ENCODE measurements around the gene SV2B. TPM values are rescaled to one million over a fixed set of nuclear protein-coding genes. Genes with fewer than 3 reads are reported as not detected.

Gene SV2B
- total RNA-seq, 4 donors from 2014 or later = 0.27 to 10.3 (median 2.2) TPM

- in situ Hi-C loops (cut with MboI; ENCODE audit: low pct_ligation_motif_present in 1 of 4, low pct_unique_long_range_greater_than_20kb in 1 of 4, low sequenced_read_pairs in 3 of 4) = no loop called here
- DNase-seq = no peak
- H3K4me3 ChIP-seq = no peak overlapping the region
- H3K9me3 ChIP-seq = no peaks in the 10 kb centered on the region
- intact Hi-C loops (cut with DNase I; ENCODE audit: low total_unique reads) = no loop called here
- 33% methylated on average over 1 of the region's 1 CpG for WGBS, 2 donors (ENCODE audit: low coverage in 1 of 2)
- TF ChIP-seq CTCF (IDR thresholded peaks at IDR 0.05) = no peak
- no peak for TF ChIP-seq EP300 (IDR thresholded peaks at IDR 0.05; ENCODE audit: low read depth)
- TF ChIP-seq POLR2A (IDR thresholded peaks at IDR 0.05) = no peak
- no peak for TF ChIP-seq POLR2AphosphoS5 (IDR thresholded peaks at IDR 0.05)
- H3K36me3 ChIP-seq = no peaks in the 10 kb centered on the region
- H3K27ac ChIP-seq = no peak overlapping the region
- H3K27me3 ChIP-seq = peaks cover 9% of the 10 kb centered on the region
- no peaks in the 10 kb centered on the region for H3K4me1 ChIP-seq
These were observed 46.7 kb downstream of the SV2B start for GRCh38 chr15:91146728-91147127.

- DNase-seq = no peak
- Histone ChIP-seq H3K36me3 (no peaks in the 10 kb centered on the region), H3K4me1 (no peaks in the 10 kb centered on the region), H3K27ac (no peak overlapping the region), H3K9me3 (no peaks in the 10 kb centered on the region), H3K27me3 (peaks cover 9% of the 10 kb centered on the region), H3K4me3 (no peak overlapping the region)
- in situ Hi-C loops (cut with MboI; ENCODE audit: low pct_ligation_motif_present in 1 of 4, low pct_unique_long_range_greater_than_20kb in 1 of 4, low sequenced_read_pairs in 3 of 4) = no loop called here
- WGBS, 2 donors (ENCODE audit: low coverage in 1 of 2) = 83 to 97% methylated on average over 4 of the region's 4 CpGs
- TF ChIP-seq POLR2A (IDR thresholded peaks at IDR 0.05) (no peak), POLR2AphosphoS5 (IDR thresholded peaks at IDR 0.05) (no peak), CTCF (IDR thresholded peaks at IDR 0.05) (no peak), EP300 (IDR thresholded peaks at IDR 0.05; ENCODE audit: low read depth) (no peak)
- intact Hi-C loops (cut with DNase I; ENCODE audit: low total_unique reads) = no loop called here
These were observed 48.2 kb downstream of the SV2B start for GRCh38 chr15:91148243-91148642.

GRCh38 chr15:91150502-91151160, 50.6 kb downstream of the SV2B start:
- in situ Hi-C loops (cut with MboI; ENCODE audit: low pct_ligation_motif_present in 1 of 4, low pct_unique_long_range_greater_than_20kb in 1 of 4, low sequenced_read_pairs in 3 of 4) (no loop called here), intact Hi-C loops (cut with DNase I; ENCODE audit: low total_unique reads) (no loop called here)
- no peak overlapping the region for H3K27ac ChIP-seq

More at GRCh38 chr15:91150502-91151160, 50.6 kb downstream of the SV2B start:
- Histone ChIP-seq H3K27me3 (peaks cover 9% of the 10 kb centered on the region), H3K36me3 (no peaks in the 10 kb centered on the region), H3K4me1 (no peaks in the 10 kb centered on the region), H3K4me3 (no peak overlapping the region), H3K9me3 (no peaks in the 10 kb centered on the region)
- TF ChIP-seq CTCF (IDR thresholded peaks at IDR 0.05) (no peak), POLR2AphosphoS5 (IDR thresholded peaks at IDR 0.05) (no peak), POLR2A (IDR thresholded peaks at IDR 0.05) (no peak), EP300 (IDR thresholded peaks at IDR 0.05; ENCODE audit: low read depth) (no peak)
- WGBS, 2 donors (ENCODE audit: low coverage in 1 of 2) = 62% methylated on average over 4 of the region's 4 CpGs; no CpG with 5 or more reads in 1 of the 2 donors
- DNase-seq = no peak

Data from transverse colon (tissue), 4 donors.